Measurements from ENCODE around the gene FZD1.

FZD1 gene

GRCh38 chr7:91292506-91292905, 28.3 kb downstream of the FZD1 start:
- no peak for DNase-seq (ENCODE audit: low spot score)
- H3K4me1 ChIP-seq (ENCODE audit: insufficient read depth, poor library complexity, severe bottlenecking): no peaks in the 10 kb centered on the region
- TF ChIP-seq, protein P1, sequence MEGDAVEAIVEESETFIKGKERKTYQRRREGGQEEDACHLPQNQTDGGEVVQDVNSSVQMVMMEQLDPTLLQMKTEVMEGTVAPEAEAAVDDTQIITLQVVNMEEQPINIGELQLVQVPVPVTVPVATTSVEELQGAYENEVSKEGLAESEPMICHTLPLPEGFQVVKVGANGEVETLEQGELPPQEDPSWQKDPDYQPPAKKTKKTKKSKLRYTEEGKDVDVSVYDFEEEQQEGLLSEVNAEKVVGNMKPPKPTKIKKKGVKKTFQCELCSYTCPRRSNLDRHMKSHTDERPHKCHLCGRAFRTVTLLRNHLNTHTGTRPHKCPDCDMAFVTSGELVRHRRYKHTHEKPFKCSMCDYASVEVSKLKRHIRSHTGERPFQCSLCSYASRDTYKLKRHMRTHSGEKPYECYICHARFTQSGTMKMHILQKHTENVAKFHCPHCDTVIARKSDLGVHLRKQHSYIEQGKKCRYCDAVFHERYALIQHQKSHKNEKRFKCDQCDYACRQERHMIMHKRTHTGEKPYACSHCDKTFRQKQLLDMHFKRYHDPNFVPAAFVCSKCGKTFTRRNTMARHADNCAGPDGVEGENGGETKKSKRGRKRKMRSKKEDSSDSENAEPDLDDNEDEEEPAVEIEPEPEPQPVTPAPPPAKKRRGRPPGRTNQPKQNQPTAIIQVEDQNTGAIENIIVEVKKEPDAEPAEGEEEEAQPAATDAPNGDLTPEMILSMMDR (IDR thresholded peaks at IDR 0.05; ENCODE audit: poor library complexity, severe bottlenecking): no peak

GRCh38 chr7:91293136-91293535, 28.9 kb downstream of the FZD1 start:
- H3K4me1 ChIP-seq (ENCODE audit: insufficient read depth, poor library complexity, severe bottlenecking): no peaks in the 10 kb centered on the region
- no peak for DNase-seq (ENCODE audit: low spot score)
- TF ChIP-seq, protein P1 (IDR thresholded peaks at IDR 0.05; ENCODE audit: poor library complexity, severe bottlenecking): no peak
- no peaks in the 10 kb centered on the region for H3K9me3 ChIP-seq (ENCODE audit: severe bottlenecking)
- H3K27me3 ChIP-seq (ENCODE audit: insufficient read depth, poor library complexity, severe bottlenecking): no peaks in the 10 kb centered on the region
- no peak for ATAC-seq (ENCODE audit: low read depth)
- H3K36me3 ChIP-seq (ENCODE audit: low read depth): no peaks in the 10 kb centered on the region
- no peak overlapping the region for H3K27ac ChIP-seq (ENCODE audit: poor library complexity, severe bottlenecking)
- H3K4me3 ChIP-seq (ENCODE audit: severe bottlenecking): no peak overlapping the region

More at GRCh38 chr7:91292506-91292905, 28.3 kb downstream of the FZD1 start:
- H3K27me3 ChIP-seq (ENCODE audit: insufficient read depth, poor library complexity, severe bottlenecking): no peaks in the 10 kb centered on the region
- H3K36me3 ChIP-seq (ENCODE audit: low read depth): no peaks in the 10 kb centered on the region
- no peak overlapping the region for H3K27ac ChIP-seq (ENCODE audit: poor library complexity, severe bottlenecking)
- no peak for ATAC-seq (ENCODE audit: low read depth)
- no peak overlapping the region for H3K4me3 ChIP-seq (ENCODE audit: severe bottlenecking)
- H3K9me3 ChIP-seq (ENCODE audit: severe bottlenecking): no peaks in the 10 kb centered on the region

- no peaks in the 10 kb centered on the region for H3K27me3 ChIP-seq (ENCODE audit: insufficient read depth, poor library complexity, severe bottlenecking)
- no peaks in the 10 kb centered on the region for H3K4me1 ChIP-seq (ENCODE audit: insufficient read depth, poor library complexity, severe bottlenecking)
- TF ChIP-seq, protein P1 (IDR thresholded peaks at IDR 0.05; ENCODE audit: poor library complexity, severe bottlenecking): no peak
- no peaks in the 10 kb centered on the region for H3K36me3 ChIP-seq (ENCODE audit: low read depth)
- no peak overlapping the region for H3K4me3 ChIP-seq (ENCODE audit: severe bottlenecking)
- peak; percentile 52; the same call in 2 of the 3 replicates for ATAC-seq (ENCODE audit: low read depth)
- H3K9me3 ChIP-seq (ENCODE audit: severe bottlenecking): no peaks in the 10 kb centered on the region
- H3K27ac ChIP-seq (ENCODE audit: poor library complexity, severe bottlenecking): no peak overlapping the region
- no peak for DNase-seq (ENCODE audit: low spot score)
Observed at GRCh38 chr7:91293840-91294239, 29.6 kb downstream of the FZD1 start.

GRCh38 chr7:91294639-91295220, 30.5 kb downstream of the FZD1 start:
- no peak overlapping the region for H3K4me3 ChIP-seq (ENCODE audit: severe bottlenecking)
- H3K4me1 ChIP-seq (ENCODE audit: insufficient read depth, poor library complexity, severe bottlenecking): no peaks in the 10 kb centered on the region
- TF ChIP-seq, protein P1 (IDR thresholded peaks at IDR 0.05; ENCODE audit: poor library complexity, severe bottlenecking): no peak
- no peak for DNase-seq (ENCODE audit: low spot score)
- H3K27me3 ChIP-seq (ENCODE audit: insufficient read depth, poor library complexity, severe bottlenecking): no peaks in the 10 kb centered on the region
- no peak for ATAC-seq (ENCODE audit: low read depth)
- no peak overlapping the region for H3K27ac ChIP-seq (ENCODE audit: poor library complexity, severe bottlenecking)
- H3K36me3 ChIP-seq (ENCODE audit: low read depth): no peaks in the 10 kb centered on the region
- no peaks in the 10 kb centered on the region for H3K9me3 ChIP-seq (ENCODE audit: severe bottlenecking)

GRCh38 chr7:91295576-91295975, 31.3 kb downstream of the FZD1 start:
- H3K27ac ChIP-seq (ENCODE audit: poor library complexity, severe bottlenecking): no peak overlapping the region
- no peaks in the 10 kb centered on the region for H3K36me3 ChIP-seq (ENCODE audit: low read depth)
- H3K4me1 ChIP-seq (ENCODE audit: insufficient read depth, poor library complexity, severe bottlenecking): no peaks in the 10 kb centered on the region
- no peak overlapping the region for H3K4me3 ChIP-seq (ENCODE audit: severe bottlenecking)
- H3K27me3 ChIP-seq (ENCODE audit: insufficient read depth, poor library complexity, severe bottlenecking): no peaks in the 10 kb centered on the region
- ATAC-seq (ENCODE audit: low read depth): no peak
- TF ChIP-seq, protein P1 (IDR thresholded peaks at IDR 0.05; ENCODE audit: poor library complexity, severe bottlenecking): no peak
- DNase-seq (ENCODE audit: low spot score): no peak
- H3K9me3 ChIP-seq (ENCODE audit: severe bottlenecking): no peaks in the 10 kb centered on the region
